ENCODE data around the gene ZNF592.

The ZNF592 gene

GRCh38 chr15:84810073-84810840 lies 61.9 kb downstream of the ZNF592 start:
- no peak for DNase-seq (ENCODE audit: low read depth in 2 of 2)

GRCh38 chr15:84811151-84811550 lies 62.8 kb downstream of the ZNF592 start:
- no peak for DNase-seq (ENCODE audit: low read depth in 2 of 2)

GRCh38 chr15:84811828-84812227 lies 63.4 kb downstream of the ZNF592 start:
- no peak for DNase-seq (ENCODE audit: low read depth in 2 of 2)

- no peak for DNase-seq (ENCODE audit: low read depth in 2 of 2)
Measured at GRCh38 chr15:84812842-84813241, 64.5 kb downstream of the ZNF592 start.

- no peak for DNase-seq (ENCODE audit: low read depth in 2 of 2)
Measured at GRCh38 chr15:84813435-84813834, 65.0 kb downstream of the ZNF592 start.

- DNase-seq (ENCODE audit: low read depth in 2 of 2): no peak
Measured at GRCh38 chr15:84813931-84814330, 65.5 kb downstream of the ZNF592 start.

- DNase-seq (ENCODE audit: low read depth in 2 of 2): no peak
Measured at GRCh38 chr15:84814916-84815315, 66.5 kb downstream of the ZNF592 start.

- DNase-seq (ENCODE audit: low read depth in 2 of 2): no peak
Measured at GRCh38 chr15:84816694-84817465, 68.5 kb downstream of the ZNF592 start, which contains the start of gene ALPK3. Gene ALPK3 (plus strand): TSS chr15:84817356. CDS start chr15:84817453, 97 bp downstream.

GRCh38 chr15:84817466-84818081 lies 69.2 kb downstream of the ZNF592 start:
- DNase-seq (ENCODE audit: low read depth in 2 of 2): no peak

- DNase-seq (ENCODE audit: low read depth in 2 of 2): no peak
Measured at GRCh38 chr15:84818261-84819131, 70.1 kb downstream of the ZNF592 start.

- no peak for DNase-seq (ENCODE audit: low read depth in 2 of 2)
Measured at GRCh38 chr15:84819291-84819768, 70.9 kb downstream of the ZNF592 start.

- no peak for DNase-seq (ENCODE audit: low read depth in 2 of 2)
Measured at GRCh38 chr15:84819791-84820190, 71.4 kb downstream of the ZNF592 start.

GRCh38 chr15:84821501-84822021 lies 73.2 kb downstream of the ZNF592 start:
- no peak for DNase-seq (ENCODE audit: low read depth in 2 of 2)

GRCh38 chr15:84822653-84823281 lies 74.4 kb downstream of the ZNF592 start:
- no peak for DNase-seq (ENCODE audit: low read depth in 2 of 2)

- DNase-seq (ENCODE audit: low read depth in 2 of 2): no peak
Measured at GRCh38 chr15:84823282-84823878, 75.0 kb downstream of the ZNF592 start.

GRCh38 chr15:84824260-84825007 lies 76.0 kb downstream of the ZNF592 start:
- DNase-seq (ENCODE audit: low read depth in 2 of 2): no peak

- DNase-seq (ENCODE audit: low read depth in 2 of 2): no peak
Measured at GRCh38 chr15:84826369-84826823, 78.0 kb downstream of the ZNF592 start.

- no peak for DNase-seq (ENCODE audit: low read depth in 2 of 2)
Measured at GRCh38 chr15:84827246-84827645, 78.9 kb downstream of the ZNF592 start.
